Lower leg skin (tissue), 4 donors: Measurements from ENCODE around the gene CCDC136. TPM values are rescaled to one million over a fixed set of nuclear protein-coding genes. Genes with fewer than 3 reads are reported as not detected.

ENCODE experiments used
- DNase-seq, 2 donors: peaks; one replicate each; pipeline ENCODE4 v3.0.0-alpha.2; 2019; ENCODE audit warnings: low spot score in 2 of 2
- H3K4me3 ChIP-seq: fragments of 200-600 bp; sonication (generic); 2 replicates; pipeline ENCODE4 v1.5.1; 2017; ENCODE audit warnings: mild to moderate bottlenecking, low read depth; ENCODE audit not compliant: poor library complexity, severe bottlenecking
- CTCF ChIP-seq, 3 donors: fragments of 450-650 bp; IDR thresholded peaks; one replicate each; pipeline ENCODE4 v1.5.1; 2016; ENCODE audit warnings: antibody characterized with exemption in 3 of 3, mild to moderate bottlenecking in 3 of 3, moderate library complexity in 2 of 3
- POLR2A ChIP-seq, 2 donors: fragments of 450-650 bp; IDR thresholded peaks; one replicate each; pipeline ENCODE4 v1.6.1; 2016 to 2017; ENCODE audit warnings: antibody characterized with exemption in 2 of 2, mild to moderate bottlenecking in 1 of 2, moderate library complexity in 1 of 2
- WGBS, 2 donors: methylation state at CpG; one replicate each; pipeline ENCODE4 v1.1.5; 2018; 5-methylcytosine and 5-hydroxymethylcytosine counted together
- intact Hi-C: fragments of 100-400 bp; cut with DNase I; formaldehyde crosslinking; loops from one replicate; pipeline ENCODE4 v1.15.0; 2023; ENCODE audit warnings: low total_unique reads
- total RNA-seq, 4 donors: library from RNA; depleted of rRNA; stranded (reverse); fragments of >200 nt; gene quantifications; one replicate each; pipeline ENCODE4 v1.1.0, GENCODE V29; 2016

CCDC136 gene
- total RNA-seq, 4 donors from 2014 or later = 1.4 to 2.3 (median 1.8) TPM; not detected in 1

DNA sequence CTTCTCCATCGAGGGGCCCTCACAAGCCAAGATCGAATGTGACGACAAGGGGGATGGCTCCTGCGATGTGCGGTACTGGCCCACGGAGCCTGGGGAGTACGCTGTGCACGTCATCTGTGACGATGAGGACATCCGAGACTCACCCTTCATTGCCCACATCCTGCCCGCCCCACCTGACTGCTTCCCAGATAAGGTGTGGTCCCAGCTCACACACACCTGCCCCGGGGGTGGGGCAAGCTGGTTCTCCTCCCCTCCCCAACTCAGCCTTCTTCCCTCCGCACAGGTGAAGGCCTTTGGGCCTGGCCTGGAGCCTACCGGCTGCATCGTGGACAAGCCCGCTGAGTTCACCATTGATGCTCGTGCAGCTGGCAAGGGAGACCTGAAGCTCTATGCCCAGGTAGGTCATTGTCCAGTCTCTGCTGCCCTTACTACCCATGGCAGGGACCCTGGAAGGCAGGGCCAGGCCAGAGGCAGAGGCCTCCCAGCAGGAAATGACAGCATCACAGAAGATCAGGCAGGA is 49.5 kb downstream of the CCDC136 start:
- 84 to 90% methylated on average over 17 of the region's 17 CpGs for WGBS, 2 donors
- no peak for DNase-seq
- H3K4me3 ChIP-seq = no peak overlapping the region
- TF ChIP-seq POLR2A (IDR thresholded peaks at IDR 0.05) = no peak
- TF ChIP-seq CTCF (IDR thresholded peaks at IDR 0.05) = no peak
- intact Hi-C loops = no loop called here

GRCh38 chr7:128841921-128842673 is 50.3 kb downstream of the CCDC136 start:
- intact Hi-C loops = no loop called here
- TF ChIP-seq POLR2A (IDR thresholded peaks at IDR 0.05) (no peak), CTCF (IDR thresholded peaks at IDR 0.05) (no peak)
- WGBS, 2 donors = 71 to 72% methylated on average over 26 to 35 of the region's 35 CpGs
- DNase-seq = no peak
- H3K4me3 ChIP-seq = no peak overlapping the region

- intact Hi-C loops = no loop called here
- DNase-seq = no peak
- H3K4me3 ChIP-seq = no peak overlapping the region
- TF ChIP-seq CTCF (IDR thresholded peaks at IDR 0.05) (no peak), POLR2A (IDR thresholded peaks at IDR 0.05) (no peak)
- WGBS, 2 donors = 96% methylated on average over 33 to 38 of the region's 38 CpGs
Measured at GRCh38 chr7:128842674-128843641, 51.2 kb downstream of the CCDC136 start.

- H3K4me3 ChIP-seq = no peak overlapping the region
- TF ChIP-seq CTCF (IDR thresholded peaks at IDR 0.05) (no peak), POLR2A (IDR thresholded peaks at IDR 0.05) (no peak)
- no peak for DNase-seq
- 89 to 90% methylated on average over 17 of the region's 17 CpGs for WGBS, 2 donors
- intact Hi-C loops = no loop called here
Measured at GRCh38 chr7:128843938-128844621, 52.3 kb downstream of the CCDC136 start.

- H3K4me3 ChIP-seq = no peak overlapping the region
- 92 to 95% methylated on average over 22 to 25 of the region's 25 CpGs for WGBS, 2 donors
- intact Hi-C loops = no loop called here
- no peak for TF ChIP-seq POLR2A (IDR thresholded peaks at IDR 0.05)
- no peak for DNase-seq
Measured at GRCh38 chr7:128844777-128845311, 53.1 kb downstream of the CCDC136 start.
